HFF-Myc (cell line): ENCODE data around the gene PPP1R3D.
"Not testable (repeated sequence)": the region's sequence is repeated elsewhere in the genome, so short reads cannot be mapped to it uniquely, and the experiment has no call there.

Experiments used
- DNase-seq: peaks from one replicate; pipeline ENCODE4 v3.0.0-alpha.2; 2011; ENCODE audit warnings: low read depth; ENCODE audit errors: extremely low read depth
- H3K4me3 ChIP-seq: replicated peaks from 2 replicates; pipeline ENCODE4 v1.5.1; 2011; ENCODE audit warnings: low read depth, mild to moderate bottlenecking, control low read depth, low read length
- TF ChIP-seq, protein P1 (sequence below): IDR thresholded peaks from 2 replicates; pipeline ENCODE4 v1.5.1; 2012; ENCODE audit warnings: mild to moderate bottlenecking, low read depth, low read length, control low read depth; ENCODE audit errors: missing control alignments

The PPP1R3D gene

DNA sequence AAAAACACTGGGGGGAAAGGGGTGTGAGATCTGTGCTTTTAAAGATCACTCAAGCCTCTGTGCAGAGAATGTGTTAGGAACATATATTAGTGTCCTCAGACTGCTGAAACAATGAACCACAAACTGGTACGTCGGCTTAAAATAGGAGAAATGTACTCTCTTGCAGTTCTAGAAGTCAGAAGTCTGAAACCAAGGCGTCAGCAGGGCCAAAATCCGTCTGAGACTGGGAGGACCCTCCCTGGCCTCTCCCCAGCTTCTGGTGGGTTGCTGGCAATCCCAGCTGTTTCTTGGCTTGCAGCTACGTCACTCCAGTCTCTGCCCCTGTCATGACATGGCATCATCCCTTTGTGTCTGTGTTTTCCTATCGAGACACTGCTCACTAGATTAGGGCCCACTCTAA lies 22.1 kb upstream of the PPP1R3D start:
- no peak for DNase-seq
- no peak overlapping the region for H3K4me3 ChIP-seq
- TF ChIP-seq, protein P1, sequence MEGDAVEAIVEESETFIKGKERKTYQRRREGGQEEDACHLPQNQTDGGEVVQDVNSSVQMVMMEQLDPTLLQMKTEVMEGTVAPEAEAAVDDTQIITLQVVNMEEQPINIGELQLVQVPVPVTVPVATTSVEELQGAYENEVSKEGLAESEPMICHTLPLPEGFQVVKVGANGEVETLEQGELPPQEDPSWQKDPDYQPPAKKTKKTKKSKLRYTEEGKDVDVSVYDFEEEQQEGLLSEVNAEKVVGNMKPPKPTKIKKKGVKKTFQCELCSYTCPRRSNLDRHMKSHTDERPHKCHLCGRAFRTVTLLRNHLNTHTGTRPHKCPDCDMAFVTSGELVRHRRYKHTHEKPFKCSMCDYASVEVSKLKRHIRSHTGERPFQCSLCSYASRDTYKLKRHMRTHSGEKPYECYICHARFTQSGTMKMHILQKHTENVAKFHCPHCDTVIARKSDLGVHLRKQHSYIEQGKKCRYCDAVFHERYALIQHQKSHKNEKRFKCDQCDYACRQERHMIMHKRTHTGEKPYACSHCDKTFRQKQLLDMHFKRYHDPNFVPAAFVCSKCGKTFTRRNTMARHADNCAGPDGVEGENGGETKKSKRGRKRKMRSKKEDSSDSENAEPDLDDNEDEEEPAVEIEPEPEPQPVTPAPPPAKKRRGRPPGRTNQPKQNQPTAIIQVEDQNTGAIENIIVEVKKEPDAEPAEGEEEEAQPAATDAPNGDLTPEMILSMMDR, result no peak

DNA sequence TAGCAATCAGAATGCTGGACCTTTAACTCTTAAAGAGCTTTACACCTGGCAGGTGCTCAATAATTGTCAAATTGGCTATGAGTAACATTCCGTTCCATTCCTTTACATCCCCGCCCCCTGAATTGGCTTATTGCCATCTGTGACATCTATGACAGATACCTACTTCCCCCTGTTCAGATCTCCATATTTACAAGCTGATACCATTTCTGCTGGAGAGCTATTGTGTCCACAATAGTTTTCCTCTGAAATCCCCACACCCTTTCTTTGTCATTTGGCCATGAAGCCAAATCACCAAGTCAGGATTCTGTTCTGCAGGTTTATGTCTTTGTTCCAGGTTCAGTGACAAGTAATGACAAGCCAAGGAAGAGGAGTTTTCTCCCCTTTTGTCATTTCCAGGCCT lies 21.3 kb upstream of the PPP1R3D start:
- DNase-seq, result no peak
- TF ChIP-seq, protein P1, result no peak
- H3K4me3 ChIP-seq, result no peak overlapping the region

DNA sequence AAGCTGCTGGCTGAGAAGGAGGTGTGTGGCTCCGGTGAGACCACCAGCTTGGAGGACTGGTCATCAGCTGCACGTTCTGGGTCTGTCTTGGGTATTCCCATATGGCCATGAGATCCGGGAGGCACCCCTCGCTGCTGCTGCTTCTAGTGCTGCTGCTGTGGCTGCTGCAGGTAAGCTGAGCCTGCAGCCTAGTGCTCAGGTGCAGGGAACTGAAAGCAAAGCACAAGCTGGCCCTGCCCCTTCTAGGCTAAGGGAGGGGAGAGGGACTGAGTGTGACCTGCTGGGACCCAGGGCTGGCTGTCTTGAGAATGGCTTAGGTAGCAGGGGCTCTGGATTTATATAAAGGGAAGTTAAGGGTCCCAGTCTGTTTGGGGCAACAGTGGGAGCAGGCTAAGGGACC lies 18.5 kb upstream of the PPP1R3D start:
- DNase-seq, result no peak
- no peak overlapping the region for H3K4me3 ChIP-seq
- TF ChIP-seq, protein P1, result no peak

DNA sequence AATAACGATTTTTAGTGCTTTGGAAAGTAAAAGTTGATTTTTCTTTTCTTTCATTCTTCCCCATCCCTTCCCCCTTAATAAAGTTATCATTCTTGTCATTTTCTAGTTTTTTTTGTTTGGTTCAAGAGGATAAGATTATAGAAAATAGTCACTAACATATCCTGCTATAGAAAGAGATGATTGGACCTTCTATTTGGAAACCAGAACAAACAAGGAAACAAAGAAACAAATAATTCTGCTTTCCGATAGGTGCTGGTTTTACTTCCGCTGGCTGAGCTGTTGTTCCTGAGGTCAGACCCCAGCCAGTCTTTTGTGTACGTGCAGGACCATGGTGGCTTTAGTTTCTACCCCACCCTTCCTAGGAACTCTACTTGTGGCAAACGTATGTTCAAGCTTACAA lies 18.0 kb upstream of the PPP1R3D start, which contains the start of gene CDH26:
CDH26 (plus strand) TSS at position 301 of the 400 bp plus-strand sequence. CDS start 304 bp downstream, outside the sequence.
- TF ChIP-seq, protein P1, result no peak

DNA sequence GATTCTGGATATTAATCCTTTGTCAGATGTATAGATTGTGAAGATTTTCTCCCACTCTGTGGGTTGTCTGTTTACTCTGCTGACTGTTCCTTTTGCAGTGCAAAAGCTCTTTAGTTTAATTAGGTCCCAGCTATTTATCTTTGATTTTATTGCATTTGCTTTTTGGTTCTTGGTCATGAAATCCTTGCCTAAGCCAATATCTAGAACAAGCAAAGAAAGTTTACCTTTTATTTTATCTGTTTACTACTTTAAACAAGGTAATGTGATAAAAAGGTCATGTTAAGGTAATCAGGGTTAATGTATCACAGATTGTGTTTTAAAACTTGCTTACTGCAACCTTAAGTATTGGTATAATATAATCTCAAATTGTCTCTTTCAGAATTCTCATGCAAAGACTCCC lies 17.5 kb upstream of the PPP1R3D start:
- not testable (repeated sequence) for DNase-seq, H3K4me3 ChIP-seq

More for the DNA sequence above, 18.0 kb upstream of the PPP1R3D start, which contains the start of gene CDH26:
- H3K4me3 ChIP-seq, result no peak within 1 kb of the TSS
- no peak for DNase-seq

DNA sequence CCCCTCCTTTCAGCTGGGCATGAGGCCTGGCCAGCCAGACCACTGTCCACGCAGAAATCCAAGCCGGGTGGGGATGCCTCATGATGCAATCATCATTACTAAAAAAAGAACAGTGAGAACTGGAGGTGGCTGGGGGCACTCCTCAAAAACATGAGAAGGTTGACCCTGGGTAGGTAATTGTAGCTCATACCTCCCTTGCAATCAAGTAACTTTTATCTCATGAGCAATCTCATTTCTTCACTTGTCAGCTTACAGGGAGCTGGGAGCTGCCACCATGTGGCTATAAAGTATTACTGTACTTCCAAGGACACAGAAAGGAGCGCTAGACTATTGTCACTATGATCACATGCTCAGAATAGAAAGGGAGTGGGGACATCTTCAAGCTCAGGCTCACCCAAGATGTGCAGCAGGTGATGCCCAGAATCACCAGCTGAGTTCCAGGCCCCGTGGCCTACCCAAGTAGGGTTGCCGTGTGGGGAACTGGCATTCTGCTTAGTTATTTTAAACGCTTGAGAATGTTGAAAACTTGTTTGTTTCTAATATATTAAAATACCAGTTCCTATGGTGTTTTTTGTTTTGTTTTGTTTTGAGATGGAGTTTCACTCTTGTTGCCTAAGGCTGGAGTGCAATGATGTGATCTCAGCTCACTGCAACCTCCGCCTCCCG lies 15.2 kb upstream of the PPP1R3D start:
- DNase-seq, result no peak
- TF ChIP-seq, protein P1, result no peak
- H3K4me3 ChIP-seq, result no peak overlapping the region

DNA sequence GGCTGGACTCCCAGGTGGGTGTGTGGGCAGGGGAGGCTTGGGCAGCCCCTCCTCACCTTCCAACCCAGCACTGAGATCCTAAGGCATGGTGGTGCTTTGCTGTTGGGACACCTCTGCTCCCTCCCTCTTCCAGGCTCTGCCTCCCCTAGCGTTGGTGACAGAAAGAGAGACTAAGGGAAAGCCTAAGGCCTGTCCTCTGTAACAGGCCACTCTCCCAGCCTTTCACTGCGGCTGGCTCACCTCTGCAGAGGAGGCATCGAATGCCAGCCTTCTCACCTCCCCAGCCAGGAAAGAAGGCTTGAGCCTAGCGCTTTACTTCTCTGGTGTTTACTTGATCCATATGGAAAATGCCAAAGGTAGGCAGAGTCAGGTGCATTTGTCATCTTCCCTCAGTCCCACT lies 14.6 kb upstream of the PPP1R3D start:
- DNase-seq, result no peak
- TF ChIP-seq, protein P1, result no peak
- H3K4me3 ChIP-seq, result no peak overlapping the region
